Midbrain (tissue), 1 donor: ENCODE measurements around the gene SCYGR6.

ENCODE experiments used
- DNase-seq: peaks from one replicate; lab custom pipeline; 2025; lab: John Stamatoyannopoulos, UW

SCYGR6 gene

GRCh38 chr2:227713291-227713690 is 11.3 kb downstream of the SCYGR6 start:
- no peak for DNase-seq

- DNase-seq = no peak
Observed at GRCh38 chr2:227710986-227711385, 13.6 kb downstream of the SCYGR6 start.

GRCh38 chr2:227707390-227707789 is 17.2 kb downstream of the SCYGR6 start:
- no peak for DNase-seq

- DNase-seq = no peak
Observed at GRCh38 chr2:227706859-227707258, 17.7 kb downstream of the SCYGR6 start.

- no peak for DNase-seq
Observed at GRCh38 chr2:227703961-227704360, 20.6 kb downstream of the SCYGR6 start.

GRCh38 chr2:227703280-227703732 is 21.3 kb downstream of the SCYGR6 start:
- DNase-seq = no peak

- DNase-seq = no peak
Observed at GRCh38 chr2:227701556-227701955, 23.0 kb downstream of the SCYGR6 start.

- DNase-seq = no peak
Observed at GRCh38 chr2:227696990-227697679, 27.4 kb downstream of the SCYGR6 start.

- no peak for DNase-seq
Observed at GRCh38 chr2:227687189-227687588, 37.4 kb downstream of the SCYGR6 start.

- DNase-seq = no peak
Observed at GRCh38 chr2:227684258-227684657, 40.3 kb downstream of the SCYGR6 start.

- no peak for DNase-seq
Observed at GRCh38 chr2:227677928-227678327, 46.6 kb downstream of the SCYGR6 start.

- DNase-seq = no peak
Observed at GRCh38 chr2:227674485-227674884, 50.1 kb downstream of the SCYGR6 start.
